ENCODE data around the gene MAGEC2.

MAGEC2 gene

DNA sequence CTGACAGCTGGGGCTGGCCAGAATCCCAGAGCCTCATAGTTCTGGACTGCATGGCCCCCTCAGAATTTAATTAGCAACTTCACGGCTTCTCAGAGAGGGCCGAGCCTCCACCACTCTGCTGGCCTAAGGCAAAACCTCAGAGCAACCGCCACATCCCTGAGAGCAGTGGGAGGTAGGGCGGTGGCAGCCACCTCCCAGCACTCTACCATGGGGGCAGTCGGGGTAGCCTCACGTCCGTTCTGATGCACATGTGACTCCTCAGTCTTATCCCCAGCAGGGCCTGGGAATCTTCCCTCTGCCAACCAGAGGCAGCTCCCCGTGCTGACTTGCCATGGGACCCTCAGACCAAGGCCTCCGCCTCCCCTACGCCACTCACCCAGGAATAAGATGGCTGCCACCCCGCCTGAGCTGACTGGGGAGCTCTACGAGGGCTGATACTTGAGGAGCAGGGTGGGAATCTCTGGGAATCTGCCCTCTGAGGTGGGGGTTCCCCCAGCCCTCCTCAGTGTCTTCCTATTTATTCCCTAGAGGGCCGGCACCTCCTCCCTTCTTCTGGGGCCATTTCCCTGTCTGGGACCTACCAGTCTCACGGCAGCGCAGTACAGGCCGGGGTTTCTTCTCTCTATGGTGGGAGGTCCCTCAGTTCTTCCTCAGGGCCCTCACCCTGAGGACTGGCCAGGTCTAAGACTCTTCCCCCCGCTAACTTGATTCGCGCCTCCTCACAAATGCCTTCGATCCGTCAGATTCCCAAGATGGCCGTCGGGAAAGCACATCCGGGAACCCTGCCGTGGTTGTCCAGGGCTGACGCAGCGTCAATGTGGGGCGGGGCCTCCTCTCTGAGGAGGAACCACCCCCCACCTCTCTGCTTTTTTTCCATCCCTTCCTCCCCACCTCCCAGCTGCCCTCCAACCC, at the start of gene MAGEC2:
Gene MAGEC2 (minus strand): TSS at position 769 of the 912 bp plus-strand sequence. CDS start 1,303 bp downstream, outside the sequence.
- no peaks in the 10 kb centered on the region for H3K36me3 ChIP-seq (ENCODE audit: insufficient read depth, insufficient read length, low read length)
- H3K4me3 ChIP-seq (ENCODE audit: insufficient read length, low read depth) = no peak within 1 kb of the TSS
- H3K27me3 ChIP-seq (ENCODE audit: insufficient read depth, insufficient read length) = no peaks in the 10 kb centered on the region
- TF ChIP-seq YY1 (IDR thresholded peaks at IDR 0.05; ENCODE audit: insufficient read depth, insufficient read length) (no peak), ZNF274 (IDR thresholded peaks at IDR 0.05; ENCODE audit: low read depth, low read length) (no peak), SUZ12 (IDR thresholded peaks at IDR 0.05; ENCODE audit: extremely low read depth, insufficient read depth, insufficient read length) (no peak)
- H3K9ac ChIP-seq (ENCODE audit: insufficient read length, low read depth) = no peak within 1 kb of the TSS
- no peaks in the 10 kb centered on the region for H3K9me3 ChIP-seq (ENCODE audit: insufficient read depth, low read length)
- DNase-seq (ENCODE audit: low read depth, low spot score) = no peak
- H3K4me1 ChIP-seq (ENCODE audit: insufficient read depth, insufficient read length) = no peaks in the 10 kb centered on the region

DNA sequence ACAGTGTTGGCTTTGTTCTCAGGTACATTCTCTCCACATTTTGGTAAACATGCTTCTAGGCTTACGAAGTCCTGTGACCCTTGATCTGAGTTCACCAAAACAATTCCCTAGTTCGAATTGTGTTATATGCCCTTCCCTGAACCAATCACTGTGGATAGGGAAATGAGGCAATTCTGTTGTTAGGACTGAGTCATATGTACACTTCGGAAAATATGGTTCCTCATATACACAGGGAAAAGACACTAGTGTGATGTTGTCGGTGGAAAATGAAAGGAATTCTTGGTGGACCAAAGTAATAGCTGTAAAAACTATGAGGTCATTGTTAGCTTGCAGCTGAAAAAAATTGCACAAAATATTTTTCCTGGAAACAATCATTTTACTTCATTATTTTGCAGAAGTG, 46.6 kb upstream of the MAGEC2 start:
- no peaks in the 10 kb centered on the region for H3K36me3 ChIP-seq (ENCODE audit: insufficient read depth, insufficient read length, low read length)
- no peaks in the 10 kb centered on the region for H3K9me3 ChIP-seq (ENCODE audit: insufficient read depth, low read length)
- H3K4me1 ChIP-seq (ENCODE audit: insufficient read depth, insufficient read length) = no peaks in the 10 kb centered on the region
- no peak for DNase-seq (ENCODE audit: low read depth, low spot score)
- no peak overlapping the region for H3K9ac ChIP-seq (ENCODE audit: insufficient read length, low read depth)
- no peak overlapping the region for H3K4me3 ChIP-seq (ENCODE audit: insufficient read length, low read depth)
- no peak for TF ChIP-seq YY1 (IDR thresholded peaks at IDR 0.05; ENCODE audit: insufficient read depth, insufficient read length)
- no peaks in the 10 kb centered on the region for H3K27me3 ChIP-seq (ENCODE audit: insufficient read depth, insufficient read length)

DNA sequence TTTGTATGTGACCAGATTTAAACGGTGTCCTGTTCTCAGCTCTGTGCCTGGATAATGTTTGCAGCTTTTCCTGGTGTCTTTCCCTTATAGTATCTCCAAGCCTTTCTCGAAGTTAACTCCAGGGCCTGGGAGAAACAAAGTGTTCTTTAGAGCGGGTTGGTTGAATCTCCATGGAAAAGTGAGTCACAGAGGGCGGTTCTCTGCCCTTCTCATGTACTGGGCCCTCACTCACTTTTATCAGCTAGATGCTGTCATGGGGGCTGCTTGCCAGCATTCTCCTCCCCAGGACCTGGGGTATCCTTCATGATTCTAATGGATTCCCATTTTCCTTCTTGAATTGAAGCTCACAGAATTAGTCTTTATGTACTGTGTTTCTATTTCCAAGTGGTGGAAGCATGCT, 46.1 kb upstream of the MAGEC2 start:
- no peak overlapping the region for H3K9ac ChIP-seq (ENCODE audit: insufficient read length, low read depth)
- H3K27me3 ChIP-seq (ENCODE audit: insufficient read depth, insufficient read length) = no peaks in the 10 kb centered on the region
- no peak for DNase-seq (ENCODE audit: low read depth, low spot score)
- no peak overlapping the region for H3K4me3 ChIP-seq (ENCODE audit: insufficient read length, low read depth)
- H3K9me3 ChIP-seq (ENCODE audit: insufficient read depth, low read length) = no peaks in the 10 kb centered on the region
- TF ChIP-seq ZNF274 (IDR thresholded peaks at IDR 0.05; ENCODE audit: low read depth, low read length) = no peak
- TF ChIP-seq YY1 (IDR thresholded peaks at IDR 0.05; ENCODE audit: insufficient read depth, insufficient read length) = no peak
- TF ChIP-seq SUZ12 (IDR thresholded peaks at IDR 0.05; ENCODE audit: extremely low read depth, insufficient read depth, insufficient read length) = no peak
- H3K4me1 ChIP-seq (ENCODE audit: insufficient read depth, insufficient read length) = no peaks in the 10 kb centered on the region
- H3K36me3 ChIP-seq (ENCODE audit: insufficient read depth, insufficient read length, low read length) = no peaks in the 10 kb centered on the region

- Histone ChIP-seq H3K4me3 (ENCODE audit: insufficient read length, low read depth) (no peak overlapping the region), H3K9ac (ENCODE audit: insufficient read length, low read depth) (no peak overlapping the region), H3K36me3 (ENCODE audit: insufficient read depth, insufficient read length, low read length) (no peaks in the 10 kb centered on the region), H3K27me3 (ENCODE audit: insufficient read depth, insufficient read length) (no peaks in the 10 kb centered on the region), H3K9me3 (ENCODE audit: insufficient read depth, low read length) (no peaks in the 10 kb centered on the region), H3K4me1 (ENCODE audit: insufficient read depth, insufficient read length) (no peaks in the 10 kb centered on the region)
- no peak for DNase-seq (ENCODE audit: low read depth, low spot score)
- TF ChIP-seq YY1 (IDR thresholded peaks at IDR 0.05; ENCODE audit: insufficient read depth, insufficient read length) (no peak), ZNF274 (IDR thresholded peaks at IDR 0.05; ENCODE audit: low read depth, low read length) (no peak), SUZ12 (IDR thresholded peaks at IDR 0.05; ENCODE audit: extremely low read depth, insufficient read depth, insufficient read length) (no peak)
Observed at GRCh38 chrX:142250502-142250901, 45.4 kb upstream of the MAGEC2 start.

- no peak for DNase-seq (ENCODE audit: low read depth, low spot score)
- H3K9ac ChIP-seq (ENCODE audit: insufficient read length, low read depth) = no peak overlapping the region
- no peaks in the 10 kb centered on the region for H3K4me1 ChIP-seq (ENCODE audit: insufficient read depth, insufficient read length)
- TF ChIP-seq YY1 (IDR thresholded peaks at IDR 0.05; ENCODE audit: insufficient read depth, insufficient read length) = no peak
- no peak for TF ChIP-seq ZNF274 (IDR thresholded peaks at IDR 0.05; ENCODE audit: low read depth, low read length)
- TF ChIP-seq SUZ12 (IDR thresholded peaks at IDR 0.05; ENCODE audit: extremely low read depth, insufficient read depth, insufficient read length) = no peak
- H3K4me3 ChIP-seq (ENCODE audit: insufficient read length, low read depth) = no peak overlapping the region
- no peaks in the 10 kb centered on the region for H3K27me3 ChIP-seq (ENCODE audit: insufficient read depth, insufficient read length)
- H3K9me3 ChIP-seq (ENCODE audit: insufficient read depth, low read length) = no peaks in the 10 kb centered on the region
- no peaks in the 10 kb centered on the region for H3K36me3 ChIP-seq (ENCODE audit: insufficient read depth, insufficient read length, low read length)
Observed at GRCh38 chrX:142249721-142250120, 44.6 kb upstream of the MAGEC2 start.

- Histone ChIP-seq H3K4me3 (ENCODE audit: insufficient read length, low read depth) (no peak overlapping the region), H3K9me3 (ENCODE audit: insufficient read depth, low read length) (no peaks in the 10 kb centered on the region), H3K27me3 (ENCODE audit: insufficient read depth, insufficient read length) (no peaks in the 10 kb centered on the region), H3K4me1 (ENCODE audit: insufficient read depth, insufficient read length) (no peaks in the 10 kb centered on the region), H3K9ac (ENCODE audit: insufficient read length, low read depth) (no peak overlapping the region), H3K36me3 (ENCODE audit: insufficient read depth, insufficient read length, low read length) (no peaks in the 10 kb centered on the region)
- no peak for TF ChIP-seq YY1 (IDR thresholded peaks at IDR 0.05; ENCODE audit: insufficient read depth, insufficient read length)
- no peak for TF ChIP-seq ZNF274 (IDR thresholded peaks at IDR 0.05; ENCODE audit: low read depth, low read length)
- TF ChIP-seq SUZ12 (IDR thresholded peaks at IDR 0.05; ENCODE audit: extremely low read depth, insufficient read depth, insufficient read length) = no peak
- no peak for DNase-seq (ENCODE audit: low read depth, low spot score)
Observed at GRCh38 chrX:142244568-142244967, 39.5 kb upstream of the MAGEC2 start.

GRCh38 chrX:142238536-142238935, 33.4 kb upstream of the MAGEC2 start:
- Histone ChIP-seq H3K4me3 (ENCODE audit: insufficient read length, low read depth) (no peak overlapping the region), H3K9me3 (ENCODE audit: insufficient read depth, low read length) (peaks cover 4% of the 10 kb centered on the region; the same call in 1 of the 2 replicates), H3K4me1 (ENCODE audit: insufficient read depth, insufficient read length) (no peaks in the 10 kb centered on the region), H3K9ac (ENCODE audit: insufficient read length, low read depth) (no peak overlapping the region), H3K27me3 (ENCODE audit: insufficient read depth, insufficient read length) (no peaks in the 10 kb centered on the region), H3K36me3 (ENCODE audit: insufficient read depth, insufficient read length, low read length) (no peaks in the 10 kb centered on the region)
- no peak for TF ChIP-seq SUZ12 (IDR thresholded peaks at IDR 0.05; ENCODE audit: extremely low read depth, insufficient read depth, insufficient read length)
- no peak for TF ChIP-seq YY1 (IDR thresholded peaks at IDR 0.05; ENCODE audit: insufficient read depth, insufficient read length)
- TF ChIP-seq ZNF274 (IDR thresholded peaks at IDR 0.05; ENCODE audit: low read depth, low read length) = no peak
- no peak for DNase-seq (ENCODE audit: low read depth, low spot score)

All from NT2/D1 (cell line).